SK-N-SH treated with all-trans-retinoic acid at 6 μM for 48 hours (cell line): Measurements from ENCODE around the gene FGFBP2.

Experiments
- ATAC-seq: fragments of 200-7000 bp; cut with Tn5 transposase; 3 replicates; pipeline ENCODE4 v1.9.1; 2020; ENCODE audit warnings: mild to moderate bottlenecking, moderate library complexity
- ARNTL ChIP-seq: fragments of 450-650 bp; formaldehyde crosslinking; IDR thresholded peaks from 2 replicates; pipeline ENCODE4 v1.5.0; 2020; ENCODE audit warnings: low read depth, mild to moderate bottlenecking, moderate library complexity, borderline replicate concordance
- ESRRG ChIP-seq: fragments of 250-450 bp; sonication (Bioruptor Pico); IDR thresholded peaks from 2 replicates; pipeline ENCODE4 v1.6.1; 2021; ENCODE audit warnings: mild to moderate bottlenecking
- GLIS3 ChIP-seq: fragments of 250-450 bp; sonication (Bioruptor Pico); IDR thresholded peaks from 2 replicates; pipeline ENCODE4 v1.5.0; 2020; ENCODE audit warnings: mild to moderate bottlenecking, moderate library complexity
- ISL1 ChIP-seq: fragments of 250-450 bp; sonication (Bioruptor Pico); IDR thresholded peaks from 2 replicates; pipeline ENCODE4 v2.1.2; 2022; ENCODE audit warnings: mild to moderate bottlenecking, moderate library complexity
- OSR1 ChIP-seq: fragments of 250-450 bp; sonication (Bioruptor Pico); IDR thresholded peaks from 2 replicates; pipeline ENCODE4 v1.8.0; 2022; ENCODE audit warnings: moderate library complexity, mild to moderate bottlenecking, inconsistent platforms
- PPARA ChIP-seq: fragments of 250-450 bp; sonication (Bioruptor Pico); IDR thresholded peaks from 2 replicates; pipeline ENCODE4 v1.5.0; 2020; ENCODE audit warnings: mild to moderate bottlenecking, borderline replicate concordance
- RARB ChIP-seq: fragments of 250-450 bp; sonication (Bioruptor Pico); IDR thresholded peaks from 2 replicates; pipeline ENCODE4 v1.8.0; 2021; ENCODE audit warnings: mild to moderate bottlenecking, moderate library complexity
- SNAI2 ChIP-seq: fragments of 250-450 bp; sonication (Bioruptor Pico); IDR thresholded peaks from 2 replicates; pipeline ENCODE4 v1.5.0; 2020; ENCODE audit warnings: mild to moderate bottlenecking, moderate library complexity
- TCF4 ChIP-seq: fragments of 250-450 bp; sonication (Bioruptor Pico); IDR thresholded peaks from 2 replicates; pipeline ENCODE4 v1.8.0; 2021; ENCODE audit warnings: mild to moderate bottlenecking, moderate library complexity, borderline replicate concordance
- TOX ChIP-seq: fragments of 250-450 bp; sonication (Bioruptor Pico); IDR thresholded peaks from 2 replicates; pipeline ENCODE4 v1.8.0; 2021; ENCODE audit warnings: mild to moderate bottlenecking, moderate library complexity, borderline replicate concordance
- ZC3H10 ChIP-seq: fragments of 250-450 bp; sonication (Bioruptor Pico); IDR thresholded peaks from 2 replicates; pipeline ENCODE4 v1.5.1; 2021; ENCODE audit warnings: mild to moderate bottlenecking, moderate library complexity
- ZNF565 ChIP-seq: fragments of 450-650 bp; formaldehyde crosslinking; conservative IDR thresholded peaks from 2 replicates; pipeline ENCODE4 v1.5.0; 2020; ENCODE audit warnings: low read depth, mild to moderate bottlenecking, moderate library complexity
- ZNF70 ChIP-seq: fragments of 450-650 bp; formaldehyde crosslinking; IDR thresholded peaks from 2 replicates; pipeline ENCODE4 v1.5.0; 2020; ENCODE audit warnings: mild to moderate bottlenecking, moderate library complexity
- ZNF8 ChIP-seq: fragments of 450-650 bp; formaldehyde crosslinking; IDR thresholded peaks from 2 replicates; pipeline ENCODE4 v1.5.0; 2020; ENCODE audit warnings: mild to moderate bottlenecking, moderate library complexity
- TF ChIP-seq, protein P1 (sequence below): fragments of 250-450 bp; sonication (Bioruptor Pico); IDR thresholded peaks from 2 replicates; pipeline ENCODE4 v1.8.0; 2020; ENCODE audit warnings: mild to moderate bottlenecking, moderate library complexity, borderline replicate concordance
- TF ChIP-seq, protein P2 (sequence below): fragments of 250-450 bp; sonication (Bioruptor Pico); IDR thresholded peaks from 2 replicates; pipeline ENCODE4 v1.5.0; 2020; ENCODE audit warnings: mild to moderate bottlenecking, moderate library complexity
- TF ChIP-seq, protein P3 (sequence below): fragments of 250-450 bp; sonication (Bioruptor Pico); IDR thresholded peaks from 2 replicates; pipeline ENCODE4 v1.8.0; 2021; ENCODE audit warnings: low read depth, mild to moderate bottlenecking, moderate library complexity, borderline replicate concordance
- TF ChIP-seq, protein P4 (sequence below): fragments of 250-450 bp; sonication (Bioruptor Pico); IDR thresholded peaks from 2 replicates; pipeline ENCODE4 v1.5.1; 2020; ENCODE audit warnings: low read depth, mild to moderate bottlenecking, moderate library complexity

The FGFBP2 gene

DNA sequence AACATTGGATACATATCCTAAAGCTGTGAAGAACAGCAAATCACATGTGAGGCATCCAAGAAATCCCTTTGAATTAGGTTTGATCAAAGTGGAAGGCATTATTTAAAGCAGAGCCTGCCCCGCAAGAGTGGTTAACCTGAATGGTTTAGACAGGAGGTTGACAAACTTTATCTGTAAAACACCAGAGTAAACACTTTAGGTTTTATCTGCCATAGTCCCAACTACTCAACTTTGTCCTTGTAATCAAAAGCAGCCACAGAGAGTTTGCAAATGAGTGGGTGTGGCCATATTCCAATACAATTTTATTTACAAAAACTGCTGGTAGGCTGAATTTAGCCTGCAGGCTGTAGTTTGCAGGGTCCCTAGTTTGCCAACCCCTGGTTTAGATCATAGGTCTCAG lies 25.2 kb upstream of the FGFBP2 start:
- TF ChIP-seq TCF4 (CRISPR knock-in tag) (no peak), PPARA (no peak), ARNTL (CRISPR knock-in tag) (no peak), RARB (CRISPR knock-in tag) (no peak), ZNF565 (no peak), ZNF70 (CRISPR knock-in tag) (no peak), GLIS3 (no peak), SNAI2 (CRISPR knock-in tag) (no peak), ZNF8 (CRISPR knock-in tag) (no peak), OSR1 (no peak), ZC3H10 (no peak), ISL1 (no peak), ESRRG (CRISPR knock-in tag) (no peak)
- TF ChIP-seq, protein P1, sequence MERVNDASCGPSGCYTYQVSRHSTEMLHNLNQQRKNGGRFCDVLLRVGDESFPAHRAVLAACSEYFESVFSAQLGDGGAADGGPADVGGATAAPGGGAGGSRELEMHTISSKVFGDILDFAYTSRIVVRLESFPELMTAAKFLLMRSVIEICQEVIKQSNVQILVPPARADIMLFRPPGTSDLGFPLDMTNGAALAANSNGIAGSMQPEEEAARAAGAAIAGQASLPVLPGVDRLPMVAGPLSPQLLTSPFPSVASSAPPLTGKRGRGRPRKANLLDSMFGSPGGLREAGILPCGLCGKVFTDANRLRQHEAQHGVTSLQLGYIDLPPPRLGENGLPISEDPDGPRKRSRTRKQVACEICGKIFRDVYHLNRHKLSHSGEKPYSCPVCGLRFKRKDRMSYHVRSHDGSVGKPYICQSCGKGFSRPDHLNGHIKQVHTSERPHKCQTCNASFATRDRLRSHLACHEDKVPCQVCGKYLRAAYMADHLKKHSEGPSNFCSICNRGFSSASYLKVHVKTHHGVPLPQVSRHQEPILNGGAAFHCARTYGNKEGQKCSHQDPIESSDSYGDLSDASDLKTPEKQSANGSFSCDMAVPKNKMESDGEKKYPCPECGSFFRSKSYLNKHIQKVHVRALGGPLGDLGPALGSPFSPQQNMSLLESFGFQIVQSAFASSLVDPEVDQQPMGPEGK (CRISPR knock-in tag), result no peak
- TF ChIP-seq, protein P2, sequence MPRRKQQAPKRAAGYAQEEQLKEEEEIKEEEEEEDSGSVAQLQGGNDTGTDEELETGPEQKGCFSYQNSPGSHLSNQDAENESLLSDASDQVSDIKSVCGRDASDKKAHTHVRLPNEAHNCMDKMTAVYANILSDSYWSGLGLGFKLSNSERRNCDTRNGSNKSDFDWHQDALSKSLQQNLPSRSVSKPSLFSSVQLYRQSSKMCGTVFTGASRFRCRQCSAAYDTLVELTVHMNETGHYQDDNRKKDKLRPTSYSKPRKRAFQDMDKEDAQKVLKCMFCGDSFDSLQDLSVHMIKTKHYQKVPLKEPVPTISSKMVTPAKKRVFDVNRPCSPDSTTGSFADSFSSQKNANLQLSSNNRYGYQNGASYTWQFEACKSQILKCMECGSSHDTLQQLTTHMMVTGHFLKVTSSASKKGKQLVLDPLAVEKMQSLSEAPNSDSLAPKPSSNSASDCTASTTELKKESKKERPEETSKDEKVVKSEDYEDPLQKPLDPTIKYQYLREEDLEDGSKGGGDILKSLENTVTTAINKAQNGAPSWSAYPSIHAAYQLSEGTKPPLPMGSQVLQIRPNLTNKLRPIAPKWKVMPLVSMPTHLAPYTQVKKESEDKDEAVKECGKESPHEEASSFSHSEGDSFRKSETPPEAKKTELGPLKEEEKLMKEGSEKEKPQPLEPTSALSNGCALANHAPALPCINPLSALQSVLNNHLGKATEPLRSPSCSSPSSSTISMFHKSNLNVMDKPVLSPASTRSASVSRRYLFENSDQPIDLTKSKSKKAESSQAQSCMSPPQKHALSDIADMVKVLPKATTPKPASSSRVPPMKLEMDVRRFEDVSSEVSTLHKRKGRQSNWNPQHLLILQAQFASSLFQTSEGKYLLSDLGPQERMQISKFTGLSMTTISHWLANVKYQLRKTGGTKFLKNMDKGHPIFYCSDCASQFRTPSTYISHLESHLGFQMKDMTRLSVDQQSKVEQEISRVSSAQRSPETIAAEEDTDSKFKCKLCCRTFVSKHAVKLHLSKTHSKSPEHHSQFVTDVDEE (CRISPR knock-in tag), result no peak
- TF ChIP-seq, protein P3, sequence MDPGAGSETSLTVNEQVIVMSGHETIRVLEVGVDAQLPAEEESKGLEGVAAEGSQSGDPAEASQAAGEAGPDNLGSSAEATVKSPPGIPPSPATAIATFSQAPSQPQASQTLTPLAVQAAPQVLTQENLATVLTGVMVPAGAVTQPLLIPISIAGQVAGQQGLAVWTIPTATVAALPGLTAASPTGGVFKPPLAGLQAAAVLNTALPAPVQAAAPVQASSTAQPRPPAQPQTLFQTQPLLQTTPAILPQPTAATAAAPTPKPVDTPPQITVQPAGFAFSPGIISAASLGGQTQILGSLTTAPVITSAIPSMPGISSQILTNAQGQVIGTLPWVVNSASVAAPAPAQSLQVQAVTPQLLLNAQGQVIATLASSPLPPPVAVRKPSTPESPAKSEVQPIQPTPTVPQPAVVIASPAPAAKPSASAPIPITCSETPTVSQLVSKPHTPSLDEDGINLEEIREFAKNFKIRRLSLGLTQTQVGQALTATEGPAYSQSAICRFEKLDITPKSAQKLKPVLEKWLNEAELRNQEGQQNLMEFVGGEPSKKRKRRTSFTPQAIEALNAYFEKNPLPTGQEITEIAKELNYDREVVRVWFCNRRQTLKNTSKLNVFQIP (CRISPR knock-in tag), result no peak
- no peak for ATAC-seq

DNA sequence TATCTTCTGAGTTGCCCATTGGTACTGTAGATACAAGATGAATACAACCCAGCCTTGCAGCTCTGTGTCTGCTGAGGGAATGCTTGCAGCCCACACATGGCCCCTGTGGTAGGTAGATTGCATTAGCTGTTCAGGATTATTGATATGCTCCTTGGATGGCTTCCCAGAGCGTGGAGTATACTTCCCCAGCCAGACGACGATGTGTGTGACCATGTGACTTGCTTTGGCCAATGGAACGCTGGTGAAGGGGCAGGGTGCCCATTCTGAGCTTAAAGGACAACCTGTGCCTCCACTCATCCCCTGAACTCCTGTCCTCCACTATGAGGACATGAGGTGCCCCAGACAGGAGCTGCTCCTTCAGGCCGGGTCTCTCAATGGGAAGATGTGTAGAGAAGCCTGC lies 23.9 kb upstream of the FGFBP2 start:
- TF ChIP-seq TCF4 (CRISPR knock-in tag) (no peak), TOX (CRISPR knock-in tag) (no peak), ARNTL (CRISPR knock-in tag) (no peak), PPARA (no peak), ZNF565 (no peak)
- TF ChIP-seq, protein P4, sequence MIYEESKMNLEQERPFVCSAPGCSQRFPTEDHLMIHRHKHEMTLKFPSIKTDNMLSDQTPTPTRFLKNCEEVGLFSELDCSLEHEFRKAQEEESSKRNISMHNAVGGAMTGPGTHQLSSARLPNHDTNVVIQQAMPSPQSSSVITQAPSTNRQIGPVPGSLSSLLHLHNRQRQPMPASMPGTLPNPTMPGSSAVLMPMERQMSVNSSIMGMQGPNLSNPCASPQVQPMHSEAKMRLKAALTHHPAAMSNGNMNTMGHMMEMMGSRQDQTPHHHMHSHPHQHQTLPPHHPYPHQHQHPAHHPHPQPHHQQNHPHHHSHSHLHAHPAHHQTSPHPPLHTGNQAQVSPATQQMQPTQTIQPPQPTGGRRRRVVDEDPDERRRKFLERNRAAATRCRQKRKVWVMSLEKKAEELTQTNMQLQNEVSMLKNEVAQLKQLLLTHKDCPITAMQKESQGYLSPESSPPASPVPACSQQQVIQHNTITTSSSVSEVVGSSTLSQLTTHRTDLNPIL (CRISPR knock-in tag), result no peak
- TF ChIP-seq, all 23 proteins: peak for 0
- no peak for ATAC-seq

DNA sequence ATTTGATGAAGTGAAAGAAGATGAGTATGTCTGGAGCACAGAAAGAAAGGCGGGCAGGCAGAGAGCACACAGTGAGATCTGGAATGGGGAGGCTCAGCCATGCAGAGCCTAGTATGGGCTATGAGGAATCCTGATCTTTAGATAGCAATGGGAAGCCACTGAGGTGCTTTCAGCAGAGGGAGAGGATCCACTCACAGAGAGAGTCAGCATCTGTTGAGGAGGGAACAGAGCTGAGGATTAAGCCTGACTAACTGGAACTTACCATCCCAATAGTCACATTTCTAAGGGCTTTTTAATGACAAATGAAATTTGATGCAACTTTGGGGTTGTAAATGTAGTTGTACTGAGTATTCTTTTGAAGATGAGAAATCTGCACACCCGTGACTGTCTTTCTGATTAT lies 20.6 kb upstream of the FGFBP2 start:
- ATAC-seq, result no peak

More for the DNA sequence above, 20.6 kb upstream of the FGFBP2 start:
- TF ChIP-seq ESRRG (CRISPR knock-in tag) (no peak), ARNTL (CRISPR knock-in tag) (no peak), GLIS3 (no peak), OSR1 (no peak)
- TF ChIP-seq, protein P4 (CRISPR knock-in tag), result no peak
